Measurements from ENCODE around the gene RBM8A. TPM values are rescaled to one million over a fixed set of nuclear protein-coding genes. Genes with fewer than 3 reads are reported as not detected.

Gene RBM8A
- total RNA-seq, 4 donors from 2014 or later: 118 to 226 (median 146) TPM

DNA sequence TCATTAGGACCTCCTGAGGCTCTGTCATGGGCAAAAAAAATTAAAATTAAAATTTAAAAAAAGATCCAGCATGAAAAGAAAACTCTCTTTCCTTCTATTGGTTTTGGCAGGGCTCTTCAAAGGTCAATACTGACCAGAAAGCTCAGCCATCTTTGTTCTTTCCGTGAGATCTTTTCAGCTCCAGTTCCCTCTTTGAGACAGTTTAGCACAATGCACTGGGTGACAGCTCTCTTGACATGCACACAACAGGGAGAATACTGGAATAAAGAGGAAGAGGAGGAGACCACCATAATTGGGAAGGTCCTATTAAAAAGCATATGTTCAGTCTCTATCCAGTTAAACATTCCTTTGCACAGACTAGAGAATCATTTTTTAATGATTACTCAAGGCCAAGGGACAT is 24.2 kb upstream of the RBM8A start:
- Histone ChIP-seq H3K4me3 (no peak overlapping the region), H3K4me1 (no peaks in the 10 kb centered on the region), H3K36me3 (no peaks in the 10 kb centered on the region), H3K27me3 (no peaks in the 10 kb centered on the region), H3K9me3 (no peaks in the 10 kb centered on the region), H3K27ac (no peak overlapping the region)
- TF ChIP-seq POLR2A (IDR thresholded peaks at IDR 0.05): no peak
- TF ChIP-seq, protein P1, sequence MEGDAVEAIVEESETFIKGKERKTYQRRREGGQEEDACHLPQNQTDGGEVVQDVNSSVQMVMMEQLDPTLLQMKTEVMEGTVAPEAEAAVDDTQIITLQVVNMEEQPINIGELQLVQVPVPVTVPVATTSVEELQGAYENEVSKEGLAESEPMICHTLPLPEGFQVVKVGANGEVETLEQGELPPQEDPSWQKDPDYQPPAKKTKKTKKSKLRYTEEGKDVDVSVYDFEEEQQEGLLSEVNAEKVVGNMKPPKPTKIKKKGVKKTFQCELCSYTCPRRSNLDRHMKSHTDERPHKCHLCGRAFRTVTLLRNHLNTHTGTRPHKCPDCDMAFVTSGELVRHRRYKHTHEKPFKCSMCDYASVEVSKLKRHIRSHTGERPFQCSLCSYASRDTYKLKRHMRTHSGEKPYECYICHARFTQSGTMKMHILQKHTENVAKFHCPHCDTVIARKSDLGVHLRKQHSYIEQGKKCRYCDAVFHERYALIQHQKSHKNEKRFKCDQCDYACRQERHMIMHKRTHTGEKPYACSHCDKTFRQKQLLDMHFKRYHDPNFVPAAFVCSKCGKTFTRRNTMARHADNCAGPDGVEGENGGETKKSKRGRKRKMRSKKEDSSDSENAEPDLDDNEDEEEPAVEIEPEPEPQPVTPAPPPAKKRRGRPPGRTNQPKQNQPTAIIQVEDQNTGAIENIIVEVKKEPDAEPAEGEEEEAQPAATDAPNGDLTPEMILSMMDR (IDR thresholded peaks at IDR 0.05): no peak
- intact Hi-C loops (cut with DNase I; ENCODE audit: low total_unique reads): no loop called here
- no peak for DNase-seq

DNA sequence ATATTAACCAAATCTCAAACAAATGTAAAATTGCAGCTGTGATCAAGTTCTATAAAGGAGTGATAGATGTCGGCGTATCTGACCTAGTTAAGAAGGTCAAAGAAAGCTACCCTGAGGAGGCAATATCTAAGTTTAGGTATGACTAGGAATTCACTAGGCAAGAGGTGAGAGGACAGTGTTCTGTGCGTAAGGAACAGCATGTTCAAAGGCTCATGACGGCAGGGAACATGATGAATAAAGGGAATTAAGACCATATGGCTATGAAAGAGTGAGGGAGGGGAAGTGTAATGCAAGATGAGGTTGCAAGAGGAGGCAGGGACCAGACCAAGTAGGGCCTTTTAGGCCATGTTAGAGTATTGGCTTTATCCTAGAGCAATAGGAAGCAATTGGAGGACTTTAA is 21.9 kb upstream of the RBM8A start:
- intact Hi-C loops (cut with DNase I; ENCODE audit: low total_unique reads): no loop called here
- TF ChIP-seq, protein P1 (IDR thresholded peaks at IDR 0.05): no peak
- no peak for TF ChIP-seq POLR2A (IDR thresholded peaks at IDR 0.05)
- H3K36me3 ChIP-seq: no peaks in the 10 kb centered on the region
- H3K9me3 ChIP-seq: no peaks in the 10 kb centered on the region
- H3K4me1 ChIP-seq: no peaks in the 10 kb centered on the region
- no peak for DNase-seq
- no peaks in the 10 kb centered on the region for H3K27me3 ChIP-seq
- H3K27ac ChIP-seq: peak overlapping the region; percentile 16 to 54
- no peak overlapping the region for H3K4me3 ChIP-seq

DNA sequence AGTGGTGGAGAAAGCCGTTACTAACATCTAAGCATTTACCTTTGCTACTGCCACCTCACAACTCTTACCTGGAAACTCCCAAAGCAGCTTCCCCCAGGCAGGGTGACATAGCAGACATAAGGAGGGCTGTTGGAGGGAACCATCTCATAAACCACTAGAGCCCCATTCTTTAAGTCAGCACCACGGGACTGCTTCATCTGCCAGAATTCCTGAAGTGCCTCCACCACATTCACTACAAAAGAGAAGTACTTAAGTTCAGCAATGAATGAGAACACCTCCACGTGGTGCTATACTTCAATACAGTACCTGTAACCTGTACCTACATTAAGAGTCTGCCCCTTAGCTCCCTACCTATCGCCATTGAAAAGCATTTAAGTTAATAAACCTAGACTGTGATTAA is 20.3 kb upstream of the RBM8A start:
- Histone ChIP-seq H3K4me1 (peaks cover 0 to 5% of the 10 kb centered on the region in 2 donors), H3K27me3 (no peaks in the 10 kb centered on the region), H3K9me3 (no peaks in the 10 kb centered on the region), H3K27ac (no peak overlapping the region), H3K4me3 (no peak overlapping the region), H3K36me3 (no peaks in the 10 kb centered on the region)
- DNase-seq: no peak
- intact Hi-C loops (cut with DNase I; ENCODE audit: low total_unique reads): no loop called here
- TF ChIP-seq, protein P1 (IDR thresholded peaks at IDR 0.05): no peak
- no peak for TF ChIP-seq POLR2A (IDR thresholded peaks at IDR 0.05)

DNA sequence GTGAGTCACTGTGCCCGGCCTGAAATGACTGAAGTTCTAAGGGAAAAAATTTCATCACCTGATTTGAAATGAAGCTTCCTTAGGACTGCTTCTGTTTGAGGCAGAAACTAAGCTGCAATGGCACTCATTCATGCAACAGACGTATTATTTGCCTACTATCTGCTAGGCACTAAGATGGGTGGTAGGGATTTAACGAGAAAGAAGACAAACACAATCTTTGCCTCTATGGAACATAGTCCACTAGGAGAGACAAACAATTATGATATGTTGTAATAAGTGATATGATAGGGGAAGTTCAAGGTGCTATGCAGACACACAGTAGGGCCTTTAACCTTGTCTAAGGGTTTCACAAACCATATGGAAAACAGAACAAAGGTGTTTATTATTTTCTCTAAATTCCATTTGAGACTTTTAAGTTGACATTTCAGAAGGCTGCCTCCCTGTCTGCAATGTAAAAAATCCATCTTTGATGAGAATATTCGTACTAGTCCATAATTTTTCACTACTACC is 19.2 kb upstream of the RBM8A start:
- no peak overlapping the region for H3K4me3 ChIP-seq
- H3K9me3 ChIP-seq: no peaks in the 10 kb centered on the region
- H3K4me1 ChIP-seq: peaks cover 0 to 5% of the 10 kb centered on the region in 2 donors
- no peak for DNase-seq
- intact Hi-C loops (cut with DNase I; ENCODE audit: low total_unique reads): no loop called here
- no peaks in the 10 kb centered on the region for H3K36me3 ChIP-seq
- H3K27me3 ChIP-seq: no peaks in the 10 kb centered on the region
- H3K27ac ChIP-seq: no peak overlapping the region
- TF ChIP-seq POLR2A (IDR thresholded peaks at IDR 0.05): no peak
- TF ChIP-seq, protein P1 (IDR thresholded peaks at IDR 0.05): no peak

DNA sequence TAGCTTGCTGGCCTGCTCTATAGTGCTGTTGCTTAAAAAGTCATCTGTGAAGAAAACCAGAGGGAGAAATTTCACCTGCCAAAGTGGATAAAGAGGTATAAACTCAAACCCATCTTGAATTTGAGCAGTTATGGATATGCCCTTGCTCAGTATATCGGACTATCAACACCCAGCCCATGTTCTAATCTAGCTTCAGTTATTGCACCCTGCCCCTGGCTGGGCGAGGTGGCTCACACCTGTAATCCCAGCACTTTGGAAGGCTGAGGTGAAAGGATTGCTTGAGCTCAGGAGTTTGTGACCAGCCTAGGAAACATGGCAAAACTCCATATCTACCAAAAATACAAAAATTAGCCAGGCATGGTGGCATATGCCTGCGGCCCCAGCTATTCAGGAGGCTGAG is 17.2 kb upstream of the RBM8A start:
- H3K36me3 ChIP-seq: no peaks in the 10 kb centered on the region
- intact Hi-C loops (cut with DNase I; ENCODE audit: low total_unique reads): no loop called here
- H3K9me3 ChIP-seq: no peaks in the 10 kb centered on the region
- peak overlapping the region in 1 of 2 donors; percentile 68 for H3K27ac ChIP-seq
- no peak for DNase-seq
- H3K4me3 ChIP-seq: no peak overlapping the region
- TF ChIP-seq POLR2A (IDR thresholded peaks at IDR 0.05): no peak
- TF ChIP-seq, protein P1 (IDR thresholded peaks at IDR 0.05): no peak
- peaks cover 0 to 5% of the 10 kb centered on the region in 2 donors for H3K4me1 ChIP-seq
- no peaks in the 10 kb centered on the region for H3K27me3 ChIP-seq

All from uterus (tissue), 4 donors.